HG03571 (cell line): ENCODE measurements around the gene CDKN2AIP.
"Not testable (repeated sequence)": the region's sequence is repeated elsewhere in the genome, so short reads cannot be mapped to it uniquely, and the experiment has no call there.

Experiments
- ATAC-seq: cut with Tn5 transposase; IDR thresholded peaks from one replicate; pipeline ENCODE4 v1.9.1; 2021; ENCODE audit not compliant: unreplicated experiment

CDKN2AIP gene

GRCh38 chr4:183447646-183448045 is 3.2 kb downstream of the CDKN2AIP start:
- ATAC-seq = no peak

GRCh38 chr4:183448436-183448835 is 4.0 kb downstream of the CDKN2AIP start:
- no peak for ATAC-seq

- no peak for ATAC-seq
These were observed 4.9 kb downstream of the CDKN2AIP start for GRCh38 chr4:183449193-183449882.

GRCh38 chr4:183450108-183450507 is 5.7 kb downstream of the CDKN2AIP start:
- no peak for ATAC-seq

- ATAC-seq = no peak
These were observed 11.2 kb downstream of the CDKN2AIP start for GRCh38 chr4:183455431-183456195.

- no peak for ATAC-seq
These were observed 13.6 kb downstream of the CDKN2AIP start for GRCh38 chr4:183458005-183458404.

- not testable (repeated sequence) for ATAC-seq
These were observed 19.6 kb downstream of the CDKN2AIP start for GRCh38 chr4:183463903-183464619.

GRCh38 chr4:183465879-183466278 is 21.4 kb downstream of the CDKN2AIP start:
- ATAC-seq = not testable (repeated sequence)

GRCh38 chr4:183467246-183467645 is 22.8 kb downstream of the CDKN2AIP start:
- ATAC-seq = no peak

GRCh38 chr4:183468210-183469095 is 24.0 kb downstream of the CDKN2AIP start:
- ATAC-seq = no peak

GRCh38 chr4:183469285-183469684 is 24.8 kb downstream of the CDKN2AIP start:
- no peak for ATAC-seq

- no peak for ATAC-seq
These were observed 25.5 kb downstream of the CDKN2AIP start for GRCh38 chr4:183469936-183470335.

GRCh38 chr4:183470821-183471220 is 26.4 kb downstream of the CDKN2AIP start:
- ATAC-seq = no peak

- ATAC-seq = no peak
These were observed 27.7 kb downstream of the CDKN2AIP start for GRCh38 chr4:183471946-183472708.

- no peak for ATAC-seq
These were observed 33.7 kb downstream of the CDKN2AIP start for GRCh38 chr4:183478123-183478522.

GRCh38 chr4:183478926-183479325 is 34.5 kb downstream of the CDKN2AIP start:
- no peak for ATAC-seq

GRCh38 chr4:183482515-183483095 is 38.2 kb downstream of the CDKN2AIP start:
- ATAC-seq = not testable (repeated sequence)

- ATAC-seq = no peak
These were observed 39.6 kb downstream of the CDKN2AIP start for GRCh38 chr4:183483997-183484396.

GRCh38 chr4:183485411-183486160 is 41.1 kb downstream of the CDKN2AIP start:
- no peak for ATAC-seq
